ENCODE measurements around the gene ZNF582. TPM values are rescaled to one million over a fixed set of nuclear protein-coding genes. Genes with fewer than 3 reads are reported as not detected.
A peak's percentile ranks its signal among the peaks of the same experiment; 100 is the strongest.

The ZNF582 gene
- total and polyA plus RNA-seq, 2 donors (not counting 1 experiment from before 2014, with no cell fraction given): 4.8 to 10.0 TPM

DNA sequence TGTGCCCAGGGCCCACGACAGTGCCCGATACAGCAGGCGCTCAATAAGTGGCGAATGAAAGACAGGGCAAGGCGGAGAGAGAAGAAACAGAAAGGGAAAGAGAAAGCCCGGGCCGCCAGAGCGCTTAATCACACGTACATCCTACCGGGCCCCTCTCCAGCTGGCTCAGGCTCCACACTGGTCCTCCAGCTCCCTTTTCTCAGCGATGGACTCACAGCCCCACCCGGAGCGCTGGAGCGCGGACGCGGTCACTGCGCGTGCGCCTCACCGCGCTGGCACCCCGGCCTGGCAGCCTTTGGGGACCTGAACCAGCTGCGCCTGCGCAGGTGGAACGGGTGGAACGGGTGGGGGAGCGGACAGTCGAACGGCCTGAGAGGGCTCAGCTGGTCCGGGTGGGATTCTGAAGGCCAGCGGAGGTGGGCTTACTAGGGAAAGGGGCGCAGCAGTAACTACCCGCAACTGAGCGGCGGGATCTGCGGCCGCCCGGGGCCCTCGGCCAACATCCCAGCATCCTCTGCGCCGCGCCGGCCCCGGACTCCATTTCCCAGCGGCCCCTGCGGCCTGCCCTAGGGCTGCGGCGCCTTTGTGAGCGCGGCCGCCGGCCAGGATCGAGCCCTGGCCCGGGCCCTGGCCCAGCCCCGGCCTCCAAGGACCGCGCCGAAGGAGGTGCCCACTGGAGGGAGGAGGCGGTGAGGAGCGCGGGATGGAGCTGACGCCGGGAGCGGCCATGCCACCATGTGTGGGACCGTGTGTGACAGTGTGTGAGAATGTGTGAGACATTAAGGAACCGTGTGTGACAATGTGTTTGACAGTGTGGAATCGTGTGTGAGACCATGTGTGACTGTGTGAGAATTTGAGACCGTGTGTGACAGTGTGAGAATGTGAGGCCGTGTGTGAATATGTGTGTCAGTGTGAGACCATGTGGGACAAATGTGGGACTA lies 10.7 kb upstream of the ZNF582 start, which contains the start of gene ZNF583:
TSS of gene ZNF583 (plus strand) at position 569 of the 941 bp plus-strand sequence. CDS start 2,783 bp downstream, outside the sequence.
- Mint-ChIP-seq H3K27me3 (no peaks in the 10 kb centered on the region), H3K9me3 (ENCODE audit: insufficient read depth) (peaks cover 27% of the 10 kb centered on the region), H3K4me1 (peaks cover 24% of the 10 kb centered on the region), H3K27ac (peak within 1 kb of the TSS; percentile 92), H3K4me3 (peak within 1 kb of the TSS; percentile 92)
- peak within 1 kb of the TSS; percentile 97 for H2AFZ ChIP-seq (ENCODE audit: insufficient read depth, low read depth, low read length, poor library complexity, severe bottlenecking)
- H3K9ac ChIP-seq (ENCODE audit: low read length): peak within 1 kb of the TSS; percentile 85
- H3K79me2 ChIP-seq (ENCODE audit: control insufficient read depth, insufficient read depth, low read length): peaks cover 31% of the 10 kb centered on the region
- WGBS (ENCODE audit: insufficient coverage): 1% methylated on average over 66 of the region's 70 CpGs
- CTCF ChIA-PET: interaction anchor here (0.7 to 1.1 kb wide), 2 partner anchors 10 to 11 kb away, joined by 3 to 4 read pairs; partner anchors contain the start of gene ZNF582
- H3K4me2 ChIP-seq (replicated peaks; ENCODE audit: low read depth, low read length, poor library complexity, severe bottlenecking): peak within 1 kb of the TSS; percentile 81
- intact Hi-C loops (cut with micrococcal nuclease): loop anchor here (1.0 to 5.0 kb wide), 8 partner anchors 11 to 788 kb away; partner anchors contain the start of genes ZNF264, ZNF470, ZNF471 and ZNF582
- peak; percentile 95 for DNase-seq
- peak within 1 kb of the TSS; percentile 90 to 92 for H3K27ac ChIP-seq (ENCODE audit: low read length in 2 of 2)
- H4K20me1 ChIP-seq (ENCODE audit: control insufficient read depth, insufficient read depth, low read length, poor library complexity, severe bottlenecking): no peaks in the 10 kb centered on the region
- peak; percentile 89 for ATAC-seq (ENCODE audit: low read depth)
- TF ChIP-seq, protein P1, sequence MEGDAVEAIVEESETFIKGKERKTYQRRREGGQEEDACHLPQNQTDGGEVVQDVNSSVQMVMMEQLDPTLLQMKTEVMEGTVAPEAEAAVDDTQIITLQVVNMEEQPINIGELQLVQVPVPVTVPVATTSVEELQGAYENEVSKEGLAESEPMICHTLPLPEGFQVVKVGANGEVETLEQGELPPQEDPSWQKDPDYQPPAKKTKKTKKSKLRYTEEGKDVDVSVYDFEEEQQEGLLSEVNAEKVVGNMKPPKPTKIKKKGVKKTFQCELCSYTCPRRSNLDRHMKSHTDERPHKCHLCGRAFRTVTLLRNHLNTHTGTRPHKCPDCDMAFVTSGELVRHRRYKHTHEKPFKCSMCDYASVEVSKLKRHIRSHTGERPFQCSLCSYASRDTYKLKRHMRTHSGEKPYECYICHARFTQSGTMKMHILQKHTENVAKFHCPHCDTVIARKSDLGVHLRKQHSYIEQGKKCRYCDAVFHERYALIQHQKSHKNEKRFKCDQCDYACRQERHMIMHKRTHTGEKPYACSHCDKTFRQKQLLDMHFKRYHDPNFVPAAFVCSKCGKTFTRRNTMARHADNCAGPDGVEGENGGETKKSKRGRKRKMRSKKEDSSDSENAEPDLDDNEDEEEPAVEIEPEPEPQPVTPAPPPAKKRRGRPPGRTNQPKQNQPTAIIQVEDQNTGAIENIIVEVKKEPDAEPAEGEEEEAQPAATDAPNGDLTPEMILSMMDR (IDR thresholded peaks at IDR 0.05): no peak
- POLR2A ChIA-PET: interaction anchor here (1.6 to 1.8 kb wide), 2 partner anchors 10 to 89 kb away, joined by 6 read pairs; partner anchors contain the start of genes ZNF582 and ZSCAN5A
- no peaks in the 10 kb centered on the region for H3K27me3 ChIP-seq (replicated peaks in 1 of 4; ENCODE audit: control extremely low read depth in 1 of 4, control insufficient read depth in 3 of 4, insufficient read depth in 4 of 4, low read length in 3 of 4)
- peaks cover 15 to 35% (median 28%) of the 10 kb centered on the region in 3 donors for H3K9me3 ChIP-seq (ENCODE audit: control extremely low read depth in 1 of 3, control insufficient read depth in 2 of 3, insufficient read depth in 1 of 3, low read length in 2 of 3)
- H3K36me3 ChIP-seq (replicated peaks in 1 of 2; ENCODE audit: control extremely low read depth in 1 of 2, control insufficient read depth in 1 of 2, extremely low read depth in 1 of 2, insufficient read depth in 2 of 2, low read length in 1 of 2): peaks cover 14 to 27% of the 10 kb centered on the region in 2 experiments
- H3K4me3 ChIP-seq (ENCODE audit: control extremely low read depth in 1 of 5, extremely low read depth in 1 of 5, insufficient read depth in 1 of 5, low read depth in 2 of 5, low read length in 4 of 5): peak within 1 kb of the TSS; percentile 75 to 97 (median 84)
- peaks cover 14 to 19% of the 10 kb centered on the region in 2 donors for H3K4me1 ChIP-seq (ENCODE audit: control insufficient read depth in 2 of 2, insufficient read depth in 2 of 2, low read length in 2 of 2)

All from B cell (primary cell).